HG03025 (cell line): ENCODE measurements around the gene S100A10.

Experiments
- ATAC-seq: cut with Tn5 transposase; IDR thresholded peaks from one replicate; pipeline ENCODE4 v1.9.1; 2021; ENCODE audit warnings: mild to moderate bottlenecking, moderate library complexity; ENCODE audit not compliant: unreplicated experiment, low FRiP score

Gene S100A10

GRCh38 chr1:151968058-151968457 lies 25.6 kb downstream of the S100A10 start:
- ATAC-seq, result no peak

GRCh38 chr1:151967091-151967490 lies 26.6 kb downstream of the S100A10 start:
- ATAC-seq, result no peak

- ATAC-seq, result no peak
Measured at GRCh38 chr1:151966061-151966460, 27.6 kb downstream of the S100A10 start.

GRCh38 chr1:151964510-151964909 lies 29.1 kb downstream of the S100A10 start:
- ATAC-seq, result no peak

GRCh38 chr1:151963288-151963687 lies 30.4 kb downstream of the S100A10 start:
- no peak for ATAC-seq

- ATAC-seq, result no peak
Measured at GRCh38 chr1:151961833-151962232, 31.8 kb downstream of the S100A10 start.

- ATAC-seq, result no peak
Measured at GRCh38 chr1:151960780-151961513, 32.7 kb downstream of the S100A10 start.

GRCh38 chr1:151958959-151959358 lies 34.7 kb downstream of the S100A10 start:
- ATAC-seq, result no peak

- ATAC-seq, result no peak
Measured at GRCh38 chr1:151956957-151957497, 36.6 kb downstream of the S100A10 start.

GRCh38 chr1:151953409-151954094 lies 40.1 kb downstream of the S100A10 start:
- ATAC-seq, result no peak

- ATAC-seq, result no peak
Measured at GRCh38 chr1:151952811-151953210, 40.8 kb downstream of the S100A10 start.

- no peak for ATAC-seq
Measured at GRCh38 chr1:151949371-151950193, 44.1 kb downstream of the S100A10 start.

- no peak for ATAC-seq
Measured at GRCh38 chr1:151948506-151948905, 45.2 kb downstream of the S100A10 start.

- ATAC-seq, result no peak
Measured at GRCh38 chr1:151947140-151947539, 46.5 kb downstream of the S100A10 start.

GRCh38 chr1:151945725-151946722 lies 47.6 kb downstream of the S100A10 start:
- no peak for ATAC-seq

- no peak for ATAC-seq
Measured at GRCh38 chr1:151944857-151945575, 48.6 kb downstream of the S100A10 start.

- ATAC-seq, result no peak
Measured at GRCh38 chr1:151944126-151944856, 49.4 kb downstream of the S100A10 start.

GRCh38 chr1:151943591-151943990 lies 50.1 kb downstream of the S100A10 start:
- no peak for ATAC-seq
